Measurements from ENCODE around the gene ARAP3.

Gene ARAP3

DNA sequence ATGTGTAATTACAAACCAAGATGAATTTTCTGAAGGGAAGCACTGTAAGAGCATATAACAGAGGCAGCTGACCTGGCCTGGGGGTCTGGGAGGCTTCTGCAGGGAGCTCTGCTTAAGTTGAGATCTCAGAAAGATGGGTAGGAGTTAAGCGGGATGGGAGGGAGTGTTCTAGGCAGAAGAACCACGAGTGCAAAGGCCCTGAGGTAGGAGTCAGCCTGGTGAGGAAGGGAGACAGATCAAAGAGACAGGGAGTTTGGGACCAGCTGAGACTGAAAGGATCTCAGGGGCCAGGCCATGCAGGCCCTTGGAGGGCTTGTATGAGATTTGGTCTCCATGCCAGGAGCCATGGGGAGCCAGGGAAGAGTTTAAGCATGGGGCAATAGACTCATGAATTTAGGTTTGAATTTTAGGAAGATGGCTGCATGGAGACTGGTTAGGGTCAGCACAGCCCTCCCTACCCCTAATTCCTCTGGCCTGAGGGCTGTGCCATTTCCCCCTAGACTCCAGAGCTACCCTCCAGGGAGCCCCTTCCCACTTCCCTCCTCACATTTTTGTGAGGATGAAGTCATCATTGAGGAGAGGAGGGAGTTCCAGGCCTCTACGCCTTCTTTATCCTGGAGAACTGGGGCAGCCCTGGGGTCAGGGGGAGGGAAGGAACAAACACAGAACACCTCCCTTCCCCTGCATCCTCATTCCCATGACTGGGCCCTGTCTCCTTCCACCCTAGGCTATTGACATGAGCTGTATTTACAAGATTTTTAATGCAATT, 4.8 kb upstream of the ARAP3 start:
- H4K20me1 ChIP-seq (ENCODE audit: insufficient read depth, low read length): no peaks in the 10 kb centered on the region
- H3K9me3 ChIP-seq (ENCODE audit: insufficient read depth, low read length): no peaks in the 10 kb centered on the region
- no peak overlapping the region for H2AFZ ChIP-seq (ENCODE audit: low read depth, low read length)
- TF ChIP-seq, protein P1, sequence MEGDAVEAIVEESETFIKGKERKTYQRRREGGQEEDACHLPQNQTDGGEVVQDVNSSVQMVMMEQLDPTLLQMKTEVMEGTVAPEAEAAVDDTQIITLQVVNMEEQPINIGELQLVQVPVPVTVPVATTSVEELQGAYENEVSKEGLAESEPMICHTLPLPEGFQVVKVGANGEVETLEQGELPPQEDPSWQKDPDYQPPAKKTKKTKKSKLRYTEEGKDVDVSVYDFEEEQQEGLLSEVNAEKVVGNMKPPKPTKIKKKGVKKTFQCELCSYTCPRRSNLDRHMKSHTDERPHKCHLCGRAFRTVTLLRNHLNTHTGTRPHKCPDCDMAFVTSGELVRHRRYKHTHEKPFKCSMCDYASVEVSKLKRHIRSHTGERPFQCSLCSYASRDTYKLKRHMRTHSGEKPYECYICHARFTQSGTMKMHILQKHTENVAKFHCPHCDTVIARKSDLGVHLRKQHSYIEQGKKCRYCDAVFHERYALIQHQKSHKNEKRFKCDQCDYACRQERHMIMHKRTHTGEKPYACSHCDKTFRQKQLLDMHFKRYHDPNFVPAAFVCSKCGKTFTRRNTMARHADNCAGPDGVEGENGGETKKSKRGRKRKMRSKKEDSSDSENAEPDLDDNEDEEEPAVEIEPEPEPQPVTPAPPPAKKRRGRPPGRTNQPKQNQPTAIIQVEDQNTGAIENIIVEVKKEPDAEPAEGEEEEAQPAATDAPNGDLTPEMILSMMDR (IDR thresholded peaks at IDR 0.05; ENCODE audit: low read depth, low read length): no peak
- TF ChIP-seq EZH2phosphoT487 (IDR thresholded peaks at IDR 0.05; ENCODE audit: low read depth): no peak
- H3K27me3 ChIP-seq (ENCODE audit: low read depth, low read length): peaks cover 14% of the 10 kb centered on the region
- no peaks in the 10 kb centered on the region for H3K79me2 ChIP-seq (ENCODE audit: low read length)
- H3K9ac ChIP-seq (ENCODE audit: low read length): no peak overlapping the region
- no peaks in the 10 kb centered on the region for H3K36me3 ChIP-seq (replicated peaks; ENCODE audit: low read depth, low read length)
- H3K27ac ChIP-seq (ENCODE audit: low read length): no peak overlapping the region
- no peak overlapping the region for H3K4me3 ChIP-seq (ENCODE audit: low read length)
- no peak overlapping the region for H3K4me2 ChIP-seq (ENCODE audit: low read length)
- H3K4me1 ChIP-seq (ENCODE audit: low read length): peaks cover 4% of the 10 kb centered on the region; the same call in 1 of the 2 replicates

DNA sequence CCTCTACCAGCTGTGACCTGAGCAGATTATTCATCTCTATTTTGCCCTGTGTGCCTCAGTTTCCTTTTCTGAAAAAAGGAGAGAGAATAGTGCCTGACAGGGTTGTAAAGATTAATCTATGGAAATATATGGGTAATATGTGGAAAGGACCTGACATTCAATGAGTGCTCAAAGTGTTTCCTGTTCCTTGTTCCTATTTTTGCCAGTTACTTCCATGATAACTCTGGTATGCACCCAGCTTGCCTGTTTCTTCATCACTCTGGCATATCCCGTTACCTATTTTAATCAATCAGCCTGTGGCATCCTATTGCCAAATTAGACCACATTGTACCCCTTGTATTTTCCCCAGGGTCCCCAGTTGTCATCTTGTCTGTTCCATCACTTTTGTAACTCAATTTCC, 3.6 kb upstream of the ARAP3 start:
- Histone ChIP-seq H3K27ac (ENCODE audit: low read length) (no peak overlapping the region), H3K4me3 (ENCODE audit: low read length) (no peak overlapping the region), H3K79me2 (ENCODE audit: low read length) (no peaks in the 10 kb centered on the region), H3K9me3 (ENCODE audit: insufficient read depth, low read length) (no peaks in the 10 kb centered on the region), H3K36me3 (replicated peaks; ENCODE audit: low read depth, low read length) (no peaks in the 10 kb centered on the region), H3K27me3 (ENCODE audit: low read depth, low read length) (peaks cover 4% of the 10 kb centered on the region), H2AFZ (ENCODE audit: low read depth, low read length) (no peak overlapping the region), H4K20me1 (ENCODE audit: insufficient read depth, low read length) (no peaks in the 10 kb centered on the region), H3K4me2 (ENCODE audit: low read length) (no peak overlapping the region), H3K9ac (ENCODE audit: low read length) (no peak overlapping the region), H3K4me1 (ENCODE audit: low read length) (peaks cover 4% of the 10 kb centered on the region; the same call in 1 of the 2 replicates)
- no peak for TF ChIP-seq EZH2phosphoT487 (IDR thresholded peaks at IDR 0.05; ENCODE audit: low read depth)
- TF ChIP-seq, protein P1 (IDR thresholded peaks at IDR 0.05; ENCODE audit: low read depth, low read length): no peak

DNA sequence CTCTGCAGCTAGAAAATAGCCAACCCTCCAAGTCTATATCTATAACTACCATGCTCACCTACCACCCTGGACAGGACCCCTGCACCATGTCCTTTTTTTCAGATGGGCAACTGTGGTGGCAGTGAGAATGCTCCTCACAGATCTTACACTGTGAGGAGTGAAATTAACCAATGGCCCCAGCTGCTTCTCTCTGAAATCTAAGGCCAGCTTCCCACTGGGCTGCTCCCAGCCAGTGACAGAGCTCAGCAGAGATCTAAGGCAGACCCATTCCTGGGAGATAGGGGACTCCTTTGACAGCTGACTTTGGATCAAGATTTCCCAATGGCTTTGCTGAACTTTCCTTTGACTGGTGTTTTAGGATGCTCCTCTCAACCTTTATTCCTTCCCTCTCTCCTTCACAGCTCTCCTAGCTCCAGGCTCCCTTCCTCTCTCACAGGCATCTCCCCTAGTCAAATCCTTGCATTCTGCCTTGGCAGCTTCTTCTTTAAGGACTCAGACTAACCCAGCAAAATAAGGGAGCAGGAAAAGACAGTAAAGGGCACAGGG, 1.6 kb upstream of the ARAP3 start:
- H3K9me3 ChIP-seq (ENCODE audit: insufficient read depth, low read length): no peaks in the 10 kb centered on the region
- H3K36me3 ChIP-seq (replicated peaks; ENCODE audit: low read depth, low read length): no peaks in the 10 kb centered on the region
- TF ChIP-seq EZH2phosphoT487 (IDR thresholded peaks at IDR 0.05; ENCODE audit: low read depth): no peak
- TF ChIP-seq, protein P1 (IDR thresholded peaks at IDR 0.05; ENCODE audit: low read depth, low read length): no peak
- H3K79me2 ChIP-seq (ENCODE audit: low read length): no peaks in the 10 kb centered on the region
- H3K4me1 ChIP-seq (ENCODE audit: low read length): peaks cover 4% of the 10 kb centered on the region; the same call in 1 of the 2 replicates
- no peak overlapping the region for H3K4me2 ChIP-seq (ENCODE audit: low read length)
- no peak overlapping the region for H2AFZ ChIP-seq (ENCODE audit: low read depth, low read length)
- no peak overlapping the region for H3K9ac ChIP-seq (ENCODE audit: low read length)
- no peak overlapping the region for H3K4me3 ChIP-seq (ENCODE audit: low read length)
- H3K27me3 ChIP-seq (ENCODE audit: low read depth, low read length): no peaks in the 10 kb centered on the region
- H3K27ac ChIP-seq (ENCODE audit: low read length): no peak overlapping the region
- no peaks in the 10 kb centered on the region for H4K20me1 ChIP-seq (ENCODE audit: insufficient read depth, low read length)

DNA sequence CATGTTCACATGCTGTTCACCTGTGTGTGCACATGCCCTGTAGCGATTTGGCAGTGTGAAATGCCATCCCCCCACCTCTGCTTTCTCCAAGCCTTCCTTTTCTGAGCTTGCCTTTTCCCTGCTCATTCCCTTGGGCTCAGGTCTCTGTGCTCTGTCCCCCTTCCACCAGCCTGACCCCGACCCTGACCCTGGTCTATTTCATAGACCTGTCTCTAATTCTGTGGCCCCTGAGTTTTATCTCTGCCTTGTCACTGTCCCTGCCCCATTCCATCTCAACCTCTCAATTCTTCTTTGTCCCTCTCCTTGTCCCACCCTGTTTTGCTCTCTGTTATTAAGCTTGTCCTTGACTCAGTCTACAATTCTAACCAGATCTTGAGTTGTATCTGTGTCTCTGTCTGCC, 735 bp downstream of the ARAP3 start:
- H3K9ac ChIP-seq (ENCODE audit: low read length): no peak overlapping the region

More for the DNA sequence above, 735 bp downstream of the ARAP3 start:
- H3K27ac ChIP-seq (ENCODE audit: low read length): no peak overlapping the region
- no peaks in the 10 kb centered on the region for H4K20me1 ChIP-seq (ENCODE audit: insufficient read depth, low read length)
- no peak overlapping the region for H3K4me2 ChIP-seq (ENCODE audit: low read length)
- TF ChIP-seq, protein P1 (IDR thresholded peaks at IDR 0.05; ENCODE audit: low read depth, low read length): no peak
- no peak for TF ChIP-seq EZH2phosphoT487 (IDR thresholded peaks at IDR 0.05; ENCODE audit: low read depth)
- H2AFZ ChIP-seq (ENCODE audit: low read depth, low read length): no peak overlapping the region
- peaks cover 4% of the 10 kb centered on the region; the same call in 1 of the 2 replicates for H3K4me1 ChIP-seq (ENCODE audit: low read length)
- H3K79me2 ChIP-seq (ENCODE audit: low read length): no peaks in the 10 kb centered on the region
- no peaks in the 10 kb centered on the region for H3K27me3 ChIP-seq (ENCODE audit: low read depth, low read length)
- H3K4me3 ChIP-seq (ENCODE audit: low read length): no peak overlapping the region
- H3K36me3 ChIP-seq (replicated peaks; ENCODE audit: low read depth, low read length): no peaks in the 10 kb centered on the region
- no peaks in the 10 kb centered on the region for H3K9me3 ChIP-seq (ENCODE audit: insufficient read depth, low read length)
